22Rv1 (cell line): ENCODE results near the gene FIP1L1.

ENCODE experiments used
- CTCF ChIP-seq: fragments of 450-650 bp; IDR thresholded peaks from 2 replicates; pipeline ENCODE4 v1.5.1; 2017; ENCODE audit warnings: mild to moderate bottlenecking
- ZFX ChIP-seq: fragments of 450-650 bp; IDR thresholded peaks from 2 replicates; pipeline ENCODE4 v1.6.1; 2017; ENCODE audit warnings: antibody characterized with exemption, borderline replicate concordance

GRCh38 chr4:53481586-53481985, 104.1 kb downstream of the FIP1L1 start:
- TF ChIP-seq CTCF = no peak
- no peak for TF ChIP-seq ZFX
